SJSA1 (cell line): ENCODE results near the gene EGFLAM. TPM values are rescaled to one million over a fixed set of nuclear protein-coding genes. Genes with fewer than 3 reads are reported as not detected.

Experiments
- DNase-seq, 2 experiments: peaks; one replicate each; pipeline ENCODE4 v3.0.0-alpha.2; 2015 to 2020; ENCODE audit warnings: low spot score in 2 of 2, low read depth in 1 of 2
- H3K27ac ChIP-seq: fragments of 250-450 bp; sonication (Bioruptor Pico); 2 replicates; pipeline ENCODE4 v1.5.1; 2020; ENCODE audit warnings: mild to moderate bottlenecking, moderate library complexity
- H3K27me3 ChIP-seq: fragments of 250-450 bp; sonication (Bioruptor Pico); replicated peaks from 2 replicates; pipeline ENCODE4 v1.5.1; 2020; ENCODE audit warnings: mild to moderate bottlenecking, moderate library complexity
- H3K36me3 ChIP-seq: fragments of 250-450 bp; sonication (Bioruptor Pico); 2 replicates; pipeline ENCODE4 v1.5.1; 2020; ENCODE audit warnings: mild to moderate bottlenecking
- H3K4me1 ChIP-seq: fragments of 250-450 bp; sonication (Bioruptor Pico); replicated peaks from 2 replicates; pipeline ENCODE4 v1.6.1; 2021; ENCODE audit warnings: mild to moderate bottlenecking
- H3K4me3 ChIP-seq: fragments of 250-450 bp; sonication (Bioruptor Pico); 2 replicates; pipeline ENCODE4 v1.5.1; 2020; ENCODE audit warnings: mild to moderate bottlenecking
- H3K9me3 ChIP-seq: fragments of 250-450 bp; sonication (Bioruptor Pico); replicated peaks from 2 replicates; pipeline ENCODE4 v1.5.1; 2020; ENCODE audit warnings: mild to moderate bottlenecking
- total RNA-seq: library from RNA; depleted of rRNA; stranded (reverse); fragments of >200 nt; shearing (Covaris generic); gene quantifications from 2 replicates; pipeline ENCODE4 v1.2.3, GENCODE V29; 2014

EGFLAM gene
- total RNA-seq, 1 experiment from 2014 or later, result 0.08 TPM

DNA sequence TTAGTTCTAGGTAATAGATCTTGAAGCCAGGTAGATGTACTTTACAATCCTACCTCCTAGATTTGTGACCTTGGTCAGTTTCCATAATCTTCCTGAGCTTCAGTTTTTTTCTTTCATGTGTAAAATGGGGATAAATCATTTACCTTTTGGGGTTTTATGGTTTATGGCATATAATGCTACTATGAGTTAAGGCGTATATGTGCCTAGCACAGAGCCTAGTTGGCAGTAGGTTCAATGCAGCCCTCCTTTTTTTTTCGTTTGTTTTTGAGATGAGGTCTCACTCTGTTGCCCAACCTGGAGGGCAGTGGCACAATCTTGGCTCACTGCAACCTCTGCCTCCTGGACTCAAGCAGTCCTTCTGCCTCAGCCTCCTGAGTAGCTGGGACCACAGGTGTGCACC lies 28.8 kb downstream of the EGFLAM start:
- H3K36me3 ChIP-seq, result no peaks in the 10 kb centered on the region
- no peak for DNase-seq
- no peak overlapping the region for H3K27ac ChIP-seq
- no peaks in the 10 kb centered on the region; the same call in 1 of the 2 replicates for H3K27me3 ChIP-seq
- no peaks in the 10 kb centered on the region for H3K9me3 ChIP-seq
- H3K4me1 ChIP-seq, result no peaks in the 10 kb centered on the region
- H3K4me3 ChIP-seq, result no peak overlapping the region

DNA sequence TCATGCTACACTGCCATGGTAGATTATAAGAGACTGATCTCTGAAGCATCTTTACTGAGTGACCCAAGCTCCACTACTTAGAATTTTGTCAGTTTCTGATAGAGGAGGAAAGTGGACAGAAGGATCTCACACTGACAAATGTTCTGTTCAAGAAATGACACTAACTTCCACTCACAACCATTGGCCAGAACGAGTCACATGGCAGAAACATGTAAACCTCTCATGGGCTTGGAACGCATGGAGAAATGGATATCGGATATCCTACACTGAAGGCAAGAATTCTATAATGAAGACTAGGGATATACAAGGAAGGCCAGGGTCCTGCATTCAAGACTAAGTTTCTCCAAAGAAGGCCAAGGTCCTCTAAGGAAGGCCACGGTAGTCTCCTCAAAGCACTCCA lies 31.1 kb downstream of the EGFLAM start:
- H3K27ac ChIP-seq, result no peak overlapping the region
- H3K27me3 ChIP-seq, result no peaks in the 10 kb centered on the region; the same call in 1 of the 2 replicates
- no peaks in the 10 kb centered on the region for H3K36me3 ChIP-seq
- H3K9me3 ChIP-seq, result no peaks in the 10 kb centered on the region
- H3K4me3 ChIP-seq, result no peak overlapping the region
- DNase-seq, result no peak
- H3K4me1 ChIP-seq, result peaks cover 12% of the 10 kb centered on the region

DNA sequence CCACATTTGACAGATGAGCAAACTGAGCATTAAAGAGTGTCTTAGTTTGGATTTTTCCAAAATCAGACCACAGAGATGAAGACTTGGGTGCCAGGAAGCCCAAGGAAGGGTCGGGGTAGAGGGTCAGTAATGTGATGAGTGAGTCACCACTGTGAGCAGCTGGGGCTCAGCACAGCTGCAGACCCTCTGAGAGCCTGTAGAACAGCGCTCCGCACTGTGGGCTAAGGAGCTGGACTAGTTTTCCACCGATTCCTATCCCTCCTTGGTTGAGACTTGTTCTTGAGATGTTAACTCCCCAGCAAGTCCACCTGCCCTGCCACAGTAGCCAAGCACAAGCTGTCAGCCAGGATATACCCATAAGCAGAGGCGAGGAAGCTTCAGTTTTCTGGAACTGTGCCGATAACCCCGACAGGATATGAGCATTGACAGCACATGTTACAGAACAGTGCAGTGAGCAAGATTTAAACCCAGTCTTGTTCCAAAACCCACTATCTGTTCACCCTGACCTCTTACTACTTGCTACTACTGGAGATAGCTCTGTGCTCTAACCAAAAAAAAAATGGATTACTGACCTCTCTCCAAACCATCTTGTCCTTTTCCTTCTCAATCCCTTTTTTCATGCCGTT lies 31.8 kb downstream of the EGFLAM start:
- no peaks in the 10 kb centered on the region for H3K9me3 ChIP-seq
- peaks cover 12% of the 10 kb centered on the region for H3K4me1 ChIP-seq
- no peak overlapping the region for H3K4me3 ChIP-seq
- H3K27ac ChIP-seq, result no peak overlapping the region
- no peaks in the 10 kb centered on the region for H3K36me3 ChIP-seq
- H3K27me3 ChIP-seq, result no peaks in the 10 kb centered on the region; the same call in 1 of the 2 replicates
- DNase-seq, result no peak

DNA sequence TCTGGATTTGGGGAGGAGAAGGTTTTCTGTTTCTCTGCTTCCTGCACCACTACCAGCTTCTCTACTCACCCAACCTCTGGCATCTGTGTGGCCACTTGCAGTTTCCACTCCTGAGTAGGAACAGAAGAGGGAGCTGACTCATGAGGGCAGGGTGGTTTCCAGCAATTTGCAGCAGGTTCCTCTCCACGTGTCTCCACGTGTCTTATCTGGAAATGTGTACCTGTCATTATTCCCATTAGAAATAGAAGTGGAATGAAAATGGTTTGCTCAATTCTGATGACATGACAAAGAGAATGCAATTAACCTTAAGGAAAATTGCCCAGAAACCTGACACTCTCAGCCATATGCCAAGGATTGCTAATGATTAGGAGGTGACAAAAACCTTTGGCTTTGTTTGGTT lies 33.0 kb downstream of the EGFLAM start:
- no peak for DNase-seq

DNA sequence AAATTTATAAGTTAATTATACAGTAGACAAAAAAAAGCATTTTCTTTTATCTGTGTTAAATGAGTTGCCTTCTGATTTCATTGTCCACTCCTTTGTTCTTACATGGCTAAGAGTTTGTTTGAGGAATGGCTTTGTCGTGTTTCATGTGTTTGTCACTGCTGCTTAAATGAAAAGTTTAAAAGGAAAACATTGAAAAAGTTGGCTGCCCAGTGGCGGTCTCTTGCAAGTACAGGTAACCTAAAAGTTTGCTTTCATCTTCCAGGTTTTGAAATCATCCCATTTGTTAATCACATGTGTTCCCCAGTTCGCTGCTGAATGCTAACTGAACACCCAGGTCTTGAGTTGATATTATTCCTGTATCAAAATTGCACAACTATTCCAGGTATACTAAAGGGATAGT lies 33.9 kb downstream of the EGFLAM start:
- no peaks in the 10 kb centered on the region for H3K36me3 ChIP-seq
- H3K27ac ChIP-seq, result no peak overlapping the region
- DNase-seq, result no peak
- no peaks in the 10 kb centered on the region; the same call in 1 of the 2 replicates for H3K27me3 ChIP-seq
- H3K4me1 ChIP-seq, result peaks cover 12% of the 10 kb centered on the region
- H3K9me3 ChIP-seq, result no peaks in the 10 kb centered on the region
- H3K4me3 ChIP-seq, result no peak overlapping the region

More for the DNA sequence above, 33.0 kb downstream of the EGFLAM start:
- peaks cover 12% of the 10 kb centered on the region for H3K4me1 ChIP-seq
- H3K9me3 ChIP-seq, result no peaks in the 10 kb centered on the region
- no peaks in the 10 kb centered on the region for H3K36me3 ChIP-seq
- no peak overlapping the region for H3K27ac ChIP-seq
- no peak overlapping the region for H3K4me3 ChIP-seq
- no peaks in the 10 kb centered on the region; the same call in 1 of the 2 replicates for H3K27me3 ChIP-seq

DNA sequence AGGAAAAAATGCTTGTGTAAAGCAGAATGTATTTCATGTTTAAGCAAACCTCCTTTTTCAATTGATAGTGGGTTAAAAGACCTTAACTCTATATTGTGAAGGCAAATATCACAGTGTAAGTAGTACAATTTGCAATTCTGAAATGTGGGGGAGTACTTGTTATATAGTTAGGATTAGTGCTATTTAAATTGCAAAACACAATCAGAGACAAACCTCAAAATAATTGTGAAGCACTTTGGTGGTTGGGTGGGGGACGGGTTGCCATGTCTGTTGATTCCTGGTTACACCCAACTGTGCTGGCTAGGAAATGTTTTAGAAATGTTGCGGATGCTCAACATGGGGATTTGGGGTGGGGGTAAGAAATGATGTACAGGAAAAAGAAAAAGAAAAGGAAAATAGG lies 37.4 kb downstream of the EGFLAM start:
- H3K4me1 ChIP-seq, result peaks cover 12% of the 10 kb centered on the region
- DNase-seq, result no peak
- no peak overlapping the region for H3K27ac ChIP-seq
- H3K36me3 ChIP-seq, result no peaks in the 10 kb centered on the region
- H3K4me3 ChIP-seq, result no peak overlapping the region
- no peaks in the 10 kb centered on the region for H3K9me3 ChIP-seq
- no peaks in the 10 kb centered on the region; the same call in 1 of the 2 replicates for H3K27me3 ChIP-seq

DNA sequence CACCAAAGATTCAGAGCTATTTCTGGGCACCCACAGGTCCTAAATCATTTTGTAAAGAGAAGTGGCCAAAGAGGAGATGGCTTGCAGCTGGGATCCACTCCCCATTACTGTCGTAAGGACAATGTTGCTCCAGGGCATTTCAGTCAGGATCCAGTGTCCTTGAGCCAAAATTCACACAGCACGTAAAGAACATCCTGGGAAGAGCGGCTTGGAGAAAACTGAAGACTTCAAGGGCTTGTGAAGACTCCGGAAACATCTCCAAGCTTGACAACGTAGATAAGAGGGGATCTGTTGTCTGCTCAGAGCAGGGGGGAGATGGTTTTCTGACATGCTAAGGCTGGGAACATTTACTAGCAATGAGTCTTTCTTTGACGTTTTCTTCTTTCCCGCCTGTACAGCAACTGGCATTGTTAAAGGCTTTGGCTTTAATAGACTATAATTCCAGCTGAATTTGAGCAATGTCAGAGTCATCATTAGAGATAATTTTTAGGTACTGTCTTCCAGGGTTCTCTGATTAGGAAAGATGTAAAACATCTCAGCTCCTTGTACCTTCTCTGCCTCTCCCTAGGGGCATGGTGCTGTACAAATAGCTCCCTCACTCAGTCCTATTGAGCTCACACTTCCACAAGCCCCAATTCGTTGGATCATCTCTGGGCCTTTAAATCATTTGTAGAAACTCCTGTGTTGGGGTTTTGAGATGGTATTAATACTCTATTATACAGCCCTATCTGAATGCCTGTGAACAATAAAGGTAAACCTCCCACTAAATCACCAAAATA lies 39.7 kb downstream of the EGFLAM start:
- Histone ChIP-seq H3K4me3 (no peak overlapping the region), H3K36me3 (no peaks in the 10 kb centered on the region), H3K9me3 (no peaks in the 10 kb centered on the region; the same call in 1 of the 2 replicates), H3K27ac (no peak overlapping the region), H3K4me1 (peaks cover 3% of the 10 kb centered on the region), H3K27me3 (no peaks in the 10 kb centered on the region; the same call in 1 of the 2 replicates)
- no peak for DNase-seq

DNA sequence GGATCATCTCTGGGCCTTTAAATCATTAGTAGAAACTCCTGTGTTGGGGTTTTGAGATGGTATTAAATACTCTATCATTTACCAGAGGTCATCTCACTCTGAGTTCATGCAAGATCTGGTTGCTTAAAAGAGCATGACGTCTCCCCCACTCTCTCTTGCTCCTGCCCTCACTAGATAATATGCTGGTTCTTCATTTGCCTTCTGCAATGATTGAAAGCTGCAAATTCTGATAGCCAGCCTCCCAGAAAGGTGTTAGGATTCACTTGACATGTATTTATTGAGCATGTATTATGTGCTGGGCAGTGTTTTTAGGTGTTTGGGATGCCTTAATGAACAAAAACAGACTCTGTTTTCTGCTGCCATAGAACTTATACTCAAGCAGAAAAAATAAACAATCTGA lies 41.2 kb downstream of the EGFLAM start:
- no peak overlapping the region for H3K4me3 ChIP-seq
- DNase-seq, result no peak
- peaks cover 2% of the 10 kb centered on the region; the same call in 1 of the 2 replicates for H3K9me3 ChIP-seq
- H3K27ac ChIP-seq, result no peak overlapping the region
- no peaks in the 10 kb centered on the region; the same call in 1 of the 2 replicates for H3K27me3 ChIP-seq
- no peaks in the 10 kb centered on the region for H3K4me1 ChIP-seq
- H3K36me3 ChIP-seq, result no peaks in the 10 kb centered on the region

DNA sequence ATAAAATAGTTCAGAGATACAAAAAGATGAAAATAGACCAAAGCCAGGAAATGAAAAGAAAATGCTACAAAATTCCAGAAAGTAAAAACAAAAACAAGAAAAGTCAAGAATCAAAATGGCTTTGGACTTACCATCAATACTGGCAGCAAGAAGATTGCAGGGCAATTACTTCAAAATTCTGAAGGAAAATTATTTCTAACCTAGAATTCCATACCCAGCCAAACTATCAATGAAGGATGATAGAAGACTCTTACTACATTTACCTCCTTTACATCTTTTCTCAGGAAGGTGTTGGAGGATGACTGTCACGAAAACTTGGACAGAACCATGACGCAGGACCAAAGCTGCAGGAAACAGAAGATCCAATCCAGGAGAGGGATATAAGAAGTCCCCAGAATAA lies 46.8 kb downstream of the EGFLAM start:
- Histone ChIP-seq H3K4me3 (no peak overlapping the region), H3K4me1 (no peaks in the 10 kb centered on the region), H3K9me3 (peaks cover 6% of the 10 kb centered on the region), H3K27me3 (no peaks in the 10 kb centered on the region; the same call in 1 of the 2 replicates), H3K27ac (no peak overlapping the region), H3K36me3 (no peaks in the 10 kb centered on the region)
- DNase-seq, result no peak

DNA sequence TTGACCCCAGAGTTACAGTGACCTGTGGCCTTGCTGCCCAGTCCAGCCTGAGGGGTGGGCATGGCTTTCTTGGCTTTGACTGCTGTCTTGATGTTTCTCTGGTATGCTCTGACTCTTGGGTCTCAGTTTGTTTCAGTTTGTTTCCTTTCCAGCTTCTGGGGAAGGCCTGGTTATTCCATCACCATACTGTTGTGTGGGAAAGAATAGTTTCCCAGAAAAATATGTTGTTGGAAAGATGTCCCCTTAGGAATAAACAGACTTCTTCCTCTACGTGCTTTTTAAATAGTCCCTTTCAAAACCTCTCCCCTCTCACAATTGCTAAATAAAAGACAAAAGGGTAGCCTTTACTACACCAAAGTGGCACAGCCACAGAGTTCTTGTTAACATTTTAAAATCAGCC lies 49.5 kb downstream of the EGFLAM start:
- no peaks in the 10 kb centered on the region for H3K36me3 ChIP-seq
- no peak overlapping the region for H3K27ac ChIP-seq
- no peak overlapping the region for H3K4me3 ChIP-seq
- peaks cover 3% of the 10 kb centered on the region; the same call in 1 of the 2 replicates for H3K27me3 ChIP-seq
- H3K9me3 ChIP-seq, result peaks cover 6% of the 10 kb centered on the region
- no peak for DNase-seq
- H3K4me1 ChIP-seq, result no peaks in the 10 kb centered on the region

DNA sequence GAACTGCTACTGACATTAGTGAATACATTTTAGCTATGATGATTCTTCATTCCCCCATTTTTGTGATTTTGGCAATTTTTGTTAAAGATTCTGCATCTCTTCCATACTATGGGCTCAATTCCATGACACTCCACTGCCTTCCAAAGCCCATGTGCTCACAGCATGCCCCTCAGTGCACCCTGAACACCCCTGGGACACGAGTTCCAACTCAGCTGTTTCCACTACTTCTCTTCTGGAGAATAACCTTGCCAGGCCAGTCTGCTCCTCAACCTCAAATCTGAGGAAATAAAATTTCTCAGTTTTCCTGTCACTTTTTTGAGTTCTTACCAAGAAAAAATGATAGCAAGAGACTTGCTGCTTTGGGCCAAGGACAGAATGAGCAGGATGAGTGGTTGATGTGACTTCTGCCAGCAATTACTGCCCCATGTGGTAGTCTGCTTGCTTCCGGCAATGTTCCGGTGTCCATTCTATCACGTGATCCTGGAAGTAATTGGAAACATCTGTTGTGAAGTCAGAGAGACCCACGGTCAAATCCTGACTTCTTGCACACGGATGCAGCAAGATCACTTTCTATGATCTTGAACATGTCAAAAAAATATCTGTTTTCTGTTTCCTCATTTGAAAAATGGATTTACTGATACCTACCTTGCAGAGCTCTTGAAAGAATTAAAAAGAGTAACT lies 58.3 kb downstream of the EGFLAM start:
- Histone ChIP-seq H3K27me3 (no peaks in the 10 kb centered on the region), H3K4me1 (no peaks in the 10 kb centered on the region; the same call in 1 of the 2 replicates), H3K36me3 (no peaks in the 10 kb centered on the region), H3K9me3 (no peaks in the 10 kb centered on the region), H3K4me3 (no peak overlapping the region), H3K27ac (no peak overlapping the region)
- DNase-seq, result peak in 1 of 2 experiments; percentile 25

DNA sequence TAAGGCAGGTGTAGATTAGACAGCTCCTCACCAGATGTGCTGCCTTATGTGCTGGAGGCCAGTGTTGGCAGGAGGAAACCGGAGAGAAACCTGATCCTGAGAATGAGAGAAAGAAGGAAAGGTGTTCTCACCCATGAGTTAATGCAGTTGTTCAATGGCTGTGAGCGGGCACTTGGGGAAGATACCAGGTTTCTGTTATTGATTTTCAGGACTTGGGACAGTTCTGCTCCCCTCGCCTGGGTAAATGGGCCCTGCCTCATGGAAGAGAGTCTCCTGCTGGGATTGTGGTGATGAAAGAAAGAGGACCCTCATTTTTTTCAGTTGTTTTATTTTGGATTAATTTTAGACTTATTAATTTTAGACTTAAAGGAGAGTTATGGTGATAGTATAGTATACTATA lies 59.5 kb downstream of the EGFLAM start:
- H3K27ac ChIP-seq, result no peak overlapping the region
- no peak for DNase-seq
- H3K36me3 ChIP-seq, result no peaks in the 10 kb centered on the region
- H3K4me1 ChIP-seq, result no peaks in the 10 kb centered on the region; the same call in 1 of the 2 replicates
- no peak overlapping the region for H3K4me3 ChIP-seq
- no peaks in the 10 kb centered on the region for H3K27me3 ChIP-seq
- H3K9me3 ChIP-seq, result no peaks in the 10 kb centered on the region

DNA sequence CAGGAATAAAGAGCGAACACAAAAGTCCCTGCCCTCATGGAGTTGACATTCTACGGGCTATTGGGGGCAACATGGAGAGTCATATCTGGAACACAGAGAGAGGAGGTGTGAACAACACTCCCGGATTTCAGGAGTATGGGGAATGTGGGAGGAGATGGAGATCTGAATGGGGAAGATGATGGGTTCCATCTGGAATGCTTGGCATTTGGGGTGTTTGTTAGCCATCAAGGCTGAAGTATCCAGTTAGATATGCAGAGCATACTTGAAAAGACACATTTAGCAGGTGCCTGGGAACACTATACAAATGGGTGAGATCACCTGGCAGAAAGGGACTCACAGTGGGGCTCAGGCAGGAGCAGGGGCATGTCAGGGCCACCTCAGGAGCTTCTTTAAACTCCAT lies 61.1 kb downstream of the EGFLAM start:
- peaks cover 11% of the 10 kb centered on the region for H3K4me1 ChIP-seq
- no peaks in the 10 kb centered on the region for H3K9me3 ChIP-seq
- no peaks in the 10 kb centered on the region for H3K27me3 ChIP-seq
- DNase-seq, result no peak
- no peak overlapping the region for H3K4me3 ChIP-seq
- no peak overlapping the region for H3K27ac ChIP-seq
- H3K36me3 ChIP-seq, result no peaks in the 10 kb centered on the region

DNA sequence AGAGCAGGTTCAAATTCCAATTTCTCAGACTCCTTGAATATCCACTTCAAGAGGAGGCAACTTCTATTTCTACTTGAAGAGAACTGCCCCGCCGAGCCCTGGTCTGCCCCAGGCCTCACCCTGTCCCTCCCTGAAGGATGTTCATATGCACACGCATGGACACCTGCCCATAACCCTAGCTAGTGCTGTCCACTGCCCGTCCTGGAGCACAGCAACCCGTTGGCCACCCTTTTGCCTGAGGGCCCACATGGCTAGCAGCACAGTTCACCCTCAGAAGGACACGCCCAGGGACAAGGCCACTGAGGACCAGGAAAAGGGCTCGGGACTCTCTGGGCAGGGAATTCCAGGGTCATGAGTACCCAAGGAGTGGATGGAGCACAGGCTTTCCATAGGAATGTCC lies 63.6 kb downstream of the EGFLAM start:
- peaks cover 16% of the 10 kb centered on the region for H3K4me1 ChIP-seq
- no peak overlapping the region for H3K4me3 ChIP-seq
- no peaks in the 10 kb centered on the region for H3K36me3 ChIP-seq
- no peak overlapping the region for H3K27ac ChIP-seq
- H3K27me3 ChIP-seq, result no peaks in the 10 kb centered on the region
- DNase-seq, result no peak
- no peaks in the 10 kb centered on the region for H3K9me3 ChIP-seq
